Measurements from ENCODE around the gene CNEP1R1. TPM values are rescaled to one million over a fixed set of nuclear protein-coding genes. Genes with fewer than 3 reads are reported as not detected.

The CNEP1R1 gene
- total RNA-seq, 1 donor from 2014 or later: 32.7 TPM

DNA sequence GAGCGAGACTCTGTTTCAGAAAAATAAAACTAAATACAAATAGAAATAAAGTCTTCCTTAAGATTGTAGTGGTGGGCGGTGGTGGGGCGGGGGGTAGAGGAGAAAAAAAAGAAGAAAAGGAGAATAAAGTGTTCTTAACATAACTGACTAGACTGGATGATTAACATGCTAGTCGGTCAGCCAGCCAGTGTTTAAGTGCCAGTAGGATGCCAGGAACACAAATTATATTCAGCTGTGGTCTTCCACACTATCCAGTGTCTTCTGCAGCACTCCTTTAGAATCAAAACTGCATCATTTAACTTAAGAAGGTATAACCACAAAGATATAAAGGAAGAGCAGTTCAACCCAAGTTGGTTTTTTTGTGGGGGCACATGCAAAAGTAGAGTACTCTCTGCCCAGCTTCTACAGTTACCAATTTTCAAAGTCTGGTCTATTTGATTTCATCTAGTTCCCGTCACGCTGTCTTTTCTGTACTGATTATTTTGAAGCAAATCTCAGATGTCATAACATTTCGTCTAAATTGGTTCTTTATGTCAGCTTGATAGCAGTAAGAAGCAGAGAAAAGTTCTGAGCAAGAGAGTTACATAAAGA, 56.5 kb downstream of the CNEP1R1 start:
- Mint-ChIP-seq H3K27ac (ENCODE audit: unreplicated experiment) (no peak overlapping the region), H3K4me1 (ENCODE audit: unreplicated experiment) (no peaks in the 10 kb centered on the region), H3K4me3 (ENCODE audit: unreplicated experiment) (no peak overlapping the region), H3K27me3 (ENCODE audit: unreplicated experiment) (peaks cover 2% of the 10 kb centered on the region), H3K36me3 (ENCODE audit: low read depth, unreplicated experiment) (peaks cover 27% of the 10 kb centered on the region), H3K9me3 (ENCODE audit: unreplicated experiment) (no peaks in the 10 kb centered on the region)
- DNase-seq (ENCODE audit: low spot score): no peak
- TF ChIP-seq, protein P1, sequence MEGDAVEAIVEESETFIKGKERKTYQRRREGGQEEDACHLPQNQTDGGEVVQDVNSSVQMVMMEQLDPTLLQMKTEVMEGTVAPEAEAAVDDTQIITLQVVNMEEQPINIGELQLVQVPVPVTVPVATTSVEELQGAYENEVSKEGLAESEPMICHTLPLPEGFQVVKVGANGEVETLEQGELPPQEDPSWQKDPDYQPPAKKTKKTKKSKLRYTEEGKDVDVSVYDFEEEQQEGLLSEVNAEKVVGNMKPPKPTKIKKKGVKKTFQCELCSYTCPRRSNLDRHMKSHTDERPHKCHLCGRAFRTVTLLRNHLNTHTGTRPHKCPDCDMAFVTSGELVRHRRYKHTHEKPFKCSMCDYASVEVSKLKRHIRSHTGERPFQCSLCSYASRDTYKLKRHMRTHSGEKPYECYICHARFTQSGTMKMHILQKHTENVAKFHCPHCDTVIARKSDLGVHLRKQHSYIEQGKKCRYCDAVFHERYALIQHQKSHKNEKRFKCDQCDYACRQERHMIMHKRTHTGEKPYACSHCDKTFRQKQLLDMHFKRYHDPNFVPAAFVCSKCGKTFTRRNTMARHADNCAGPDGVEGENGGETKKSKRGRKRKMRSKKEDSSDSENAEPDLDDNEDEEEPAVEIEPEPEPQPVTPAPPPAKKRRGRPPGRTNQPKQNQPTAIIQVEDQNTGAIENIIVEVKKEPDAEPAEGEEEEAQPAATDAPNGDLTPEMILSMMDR (IDR thresholded peaks at IDR 0.05; ENCODE audit: unreplicated experiment): no peak

DNA sequence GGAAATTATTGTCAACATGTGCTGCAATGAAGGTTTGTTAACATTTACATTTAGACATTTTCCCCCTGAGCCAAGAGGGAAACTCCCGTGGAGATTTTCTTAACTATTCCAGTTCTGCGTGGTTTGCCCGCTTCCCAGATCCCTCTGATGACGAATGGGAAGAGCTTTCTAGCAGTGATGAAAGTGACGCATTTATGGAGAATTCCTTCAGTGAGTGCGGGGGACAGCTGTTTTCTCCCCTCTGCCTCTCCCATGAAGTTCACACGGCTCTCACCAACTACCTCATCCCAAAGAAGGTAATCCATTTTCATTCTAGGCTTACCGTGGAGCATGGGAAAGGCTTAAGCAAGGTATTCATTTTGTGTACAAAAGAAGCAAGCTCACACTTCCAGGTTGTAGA, 59.0 kb downstream of the CNEP1R1 start:
- no peak for DNase-seq (ENCODE audit: low spot score)
- Mint-ChIP-seq H3K27me3 (ENCODE audit: unreplicated experiment) (peaks cover 2% of the 10 kb centered on the region), H3K9me3 (ENCODE audit: unreplicated experiment) (no peaks in the 10 kb centered on the region), H3K27ac (ENCODE audit: unreplicated experiment) (no peak overlapping the region), H3K36me3 (ENCODE audit: low read depth, unreplicated experiment) (peaks cover 24% of the 10 kb centered on the region), H3K4me3 (ENCODE audit: unreplicated experiment) (no peak overlapping the region), H3K4me1 (ENCODE audit: unreplicated experiment) (no peaks in the 10 kb centered on the region)
- TF ChIP-seq, protein P1 (IDR thresholded peaks at IDR 0.05; ENCODE audit: unreplicated experiment): no peak

DNA sequence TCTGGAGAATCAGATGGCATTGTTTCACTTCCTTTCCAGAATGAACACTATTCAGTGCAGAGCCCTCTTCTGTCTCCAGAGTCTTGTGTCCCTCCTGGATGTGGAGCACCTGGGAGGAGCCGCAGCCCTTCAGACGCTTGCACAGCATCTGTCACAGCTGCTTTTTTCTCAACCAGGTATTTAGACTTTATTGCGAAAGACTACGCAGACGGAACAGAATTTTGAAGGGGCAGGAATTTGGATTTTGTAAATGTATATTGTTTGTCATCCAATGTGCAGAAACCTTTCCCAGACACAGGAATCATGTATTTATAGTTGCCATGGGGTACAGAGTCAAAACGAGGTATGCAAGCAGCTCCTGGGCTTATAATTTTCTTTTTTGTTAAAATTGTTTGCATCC, 61.2 kb downstream of the CNEP1R1 start:
- Mint-ChIP-seq H3K27ac (ENCODE audit: unreplicated experiment) (no peak overlapping the region), H3K9me3 (ENCODE audit: unreplicated experiment) (no peaks in the 10 kb centered on the region), H3K4me3 (ENCODE audit: unreplicated experiment) (no peak overlapping the region), H3K4me1 (ENCODE audit: unreplicated experiment) (no peaks in the 10 kb centered on the region), H3K36me3 (ENCODE audit: low read depth, unreplicated experiment) (peaks cover 13% of the 10 kb centered on the region), H3K27me3 (ENCODE audit: unreplicated experiment) (peaks cover 2% of the 10 kb centered on the region)
- no peak for DNase-seq (ENCODE audit: low spot score)
- TF ChIP-seq, protein P1 (IDR thresholded peaks at IDR 0.05; ENCODE audit: unreplicated experiment): no peak

Other genes with a start within 250 kb of the CNEP1R1 start
- 44.8 TPM for gene ZNF423, start 169.1 kb upstream of the CNEP1R1 start, total RNA-seq (ENCODE audit: unreplicated experiment)
- 10.3 TPM for gene HEATR3, start 40.7 kb downstream of the CNEP1R1 start, total RNA-seq (ENCODE audit: unreplicated experiment)
- 7.1 TPM for gene TENT4B, start 128.1 kb downstream of the CNEP1R1 start, total RNA-seq (ENCODE audit: unreplicated experiment)
- gene ADCY7, start 241.3 kb downstream of the CNEP1R1 start, total RNA-seq (ENCODE audit: unreplicated experiment): 3.2 TPM